Hematopoietic multipotent progenitor cell treated with erythropoietin and hydrocortisone succinate and interleukin-3 and kit ligand, for 17 days (in vitro differentiated cells): Measurements from ENCODE around the gene CFD.
"Not testable (repeated sequence)": the region's sequence is repeated elsewhere in the genome, so short reads cannot be mapped to it uniquely, and the experiment has no call there.

Source experiments
- DNase-seq: peaks from one replicate; pipeline ENCODE4 v3.0.0-alpha.2; 2015; ENCODE audit warnings: low spot score

Gene CFD

GRCh38 chr19:858868-859843 is at the start of gene CFD:
Gene CFD (plus strand): TSS chr19:859664. CDS start chr19:859690, 26 bp downstream.
- no peak for DNase-seq

GRCh38 chr19:810077-810855 is 49.2 kb upstream of the CFD start:
- DNase-seq: no peak

GRCh38 chr19:810883-811489 is 48.5 kb upstream of the CFD start:
- DNase-seq: no peak

GRCh38 chr19:811506-812048 is 47.9 kb upstream of the CFD start:
- DNase-seq: no peak

- no peak for DNase-seq
Observed at GRCh38 chr19:812049-812746, 47.3 kb upstream of the CFD start.

GRCh38 chr19:812747-813218 is 46.7 kb upstream of the CFD start:
- DNase-seq: no peak

- no peak for DNase-seq
Observed at GRCh38 chr19:813219-814151, 46.0 kb upstream of the CFD start.

- no peak for DNase-seq
Observed at GRCh38 chr19:814152-815078, 45.0 kb upstream of the CFD start.

GRCh38 chr19:815079-815774 is 44.2 kb upstream of the CFD start:
- no peak for DNase-seq

GRCh38 chr19:815775-816499 is 43.5 kb upstream of the CFD start:
- DNase-seq: no peak

- DNase-seq: no peak
Observed at GRCh38 chr19:816500-816857, 43.0 kb upstream of the CFD start.

- DNase-seq: not testable (repeated sequence)
Observed at GRCh38 chr19:820212-820611, 39.3 kb upstream of the CFD start.

GRCh38 chr19:821231-821824 is 38.1 kb upstream of the CFD start:
- DNase-seq: no peak

- DNase-seq: no peak
Observed at GRCh38 chr19:821825-822503, 37.5 kb upstream of the CFD start, which contains the start of gene PLPPR3. Gene PLPPR3 (minus strand): TSS chr19:821955. CDS start chr19:821559, 396 bp downstream.

GRCh38 chr19:823565-824121 is 35.8 kb upstream of the CFD start:
- no peak for DNase-seq

- no peak for DNase-seq
Observed at GRCh38 chr19:824885-825284, 34.6 kb upstream of the CFD start.
